Stimulated activated naive CD8-positive, alpha-beta T cell treated with anti-CD3 and anti-CD28 coated beads, Interleukin-15, Interleukin-2, amounts not matched to agents 100 ng/mL and 50 ng/mL, for 24 hours (primary cell): ENCODE measurements around the gene UGT1A6.

ENCODE experiments used
- H3K27ac Mint-ChIP-seq: one replicate; pipeline ENCODE4 v1.8.0; 2021; ENCODE audit warnings: mild to moderate bottlenecking, mixed read lengths
- H3K27me3 Mint-ChIP-seq: one replicate; pipeline ENCODE4 v1.8.0; 2021; ENCODE audit warnings: mixed read lengths
- H3K36me3 Mint-ChIP-seq: one replicate; pipeline ENCODE4 v1.8.0; 2021; ENCODE audit warnings: low read depth, mixed read lengths
- H3K4me1 Mint-ChIP-seq: one replicate; pipeline ENCODE4 v1.8.0; 2021; ENCODE audit warnings: low read depth, mixed read lengths
- H3K4me3 Mint-ChIP-seq: one replicate; pipeline ENCODE4 v1.8.0; 2021; ENCODE audit warnings: mild to moderate bottlenecking, mixed read lengths
- H3K9me3 Mint-ChIP-seq: one replicate; pipeline ENCODE4 v1.8.0; 2021; ENCODE audit warnings: mixed read lengths

The UGT1A6 gene

DNA sequence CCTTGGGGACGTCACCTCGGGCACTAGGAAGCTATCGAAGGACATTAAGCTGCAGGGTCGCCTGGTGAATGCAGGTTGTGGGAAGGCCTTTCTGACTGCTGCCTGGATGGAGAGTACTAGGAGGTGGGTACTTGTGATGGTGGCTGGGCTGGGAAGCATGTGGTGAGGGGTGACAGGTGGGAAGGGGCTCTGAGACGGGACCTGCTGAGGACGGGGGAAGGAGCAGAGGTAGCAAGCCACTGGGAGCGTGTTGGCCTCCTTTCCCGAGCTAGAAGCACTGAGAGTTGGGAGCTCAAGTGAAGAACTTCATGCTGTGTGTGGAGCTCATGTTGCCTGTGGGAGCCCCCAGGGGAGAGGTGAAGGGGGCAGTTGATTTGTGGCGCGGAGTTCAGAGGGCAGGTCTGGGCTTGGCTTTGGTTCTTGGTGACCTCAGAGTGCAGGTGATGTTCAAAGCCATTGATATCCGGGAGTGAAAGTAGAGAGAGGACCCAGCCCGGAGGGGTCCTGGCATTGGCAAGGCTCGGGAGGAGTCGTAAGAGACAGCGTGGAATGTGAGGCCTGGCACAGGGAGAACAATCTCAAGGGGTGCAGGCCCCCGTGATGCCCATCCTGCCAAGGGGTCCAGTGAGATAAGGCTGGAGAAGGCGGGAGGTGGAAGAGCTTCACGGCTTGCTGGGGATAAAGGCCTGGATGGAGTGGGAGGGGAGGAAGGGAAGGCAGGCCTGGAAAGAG lies 98.6 kb downstream of the UGT1A6 start:
- Mint-ChIP-seq H3K9me3 (peaks cover 2% of the 10 kb centered on the region), H3K4me1 (no peaks in the 10 kb centered on the region), H3K36me3 (no peaks in the 10 kb centered on the region), H3K27ac (no peak overlapping the region), H3K4me3 (no peak overlapping the region), H3K27me3 (peaks cover 2% of the 10 kb centered on the region)

DNA sequence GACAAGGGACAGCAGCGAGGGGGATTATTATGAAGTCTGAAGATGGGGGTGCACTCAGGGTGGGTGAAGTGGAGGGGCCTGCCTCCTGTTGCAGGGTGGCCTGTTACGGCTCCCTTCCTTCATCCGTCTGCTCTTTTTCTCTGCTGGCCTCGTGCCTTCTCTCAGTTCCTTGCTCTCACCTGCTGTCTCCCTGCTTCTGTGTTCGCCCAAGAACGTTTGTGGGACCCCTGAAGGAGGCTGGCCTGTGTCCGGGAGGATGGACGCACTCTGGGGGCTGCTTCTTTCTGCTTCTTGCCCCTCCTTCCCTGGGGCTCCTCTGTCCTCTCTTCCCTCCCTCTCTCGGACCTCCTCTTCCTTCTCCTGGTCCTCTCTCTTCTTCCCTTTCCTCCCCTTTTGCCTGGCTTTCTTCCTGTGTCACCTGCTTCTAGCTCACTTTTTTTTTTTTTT lies 99.2 kb downstream of the UGT1A6 start:
- Mint-ChIP-seq H3K27ac (no peak overlapping the region), H3K4me3 (no peak overlapping the region), H3K4me1 (no peaks in the 10 kb centered on the region), H3K36me3 (no peaks in the 10 kb centered on the region), H3K9me3 (no peaks in the 10 kb centered on the region), H3K27me3 (no peaks in the 10 kb centered on the region)

DNA sequence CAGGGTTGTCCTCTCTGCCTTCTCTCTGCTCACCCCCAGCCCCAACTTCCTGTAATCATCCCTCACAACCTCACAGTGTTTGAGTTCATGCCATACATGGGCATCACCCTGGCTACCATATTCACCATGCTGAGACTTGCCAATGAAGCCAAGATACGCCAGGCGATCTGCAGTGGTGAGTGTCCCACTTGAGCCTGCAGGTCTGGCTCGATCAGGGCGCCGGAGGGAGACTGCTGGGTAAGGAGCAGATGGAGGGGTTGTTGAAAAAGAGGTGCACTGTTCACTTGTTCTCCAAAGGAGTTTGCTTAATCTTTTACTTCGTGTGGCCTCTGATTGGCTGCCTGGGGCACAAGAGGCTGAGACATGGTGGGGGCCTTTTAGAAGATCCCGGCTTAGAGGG lies 100.0 kb downstream of the UGT1A6 start:
- Mint-ChIP-seq H3K27me3 (no peaks in the 10 kb centered on the region), H3K36me3 (no peaks in the 10 kb centered on the region), H3K27ac (no peak overlapping the region), H3K9me3 (no peaks in the 10 kb centered on the region), H3K4me1 (no peaks in the 10 kb centered on the region), H3K4me3 (no peak overlapping the region)

DNA sequence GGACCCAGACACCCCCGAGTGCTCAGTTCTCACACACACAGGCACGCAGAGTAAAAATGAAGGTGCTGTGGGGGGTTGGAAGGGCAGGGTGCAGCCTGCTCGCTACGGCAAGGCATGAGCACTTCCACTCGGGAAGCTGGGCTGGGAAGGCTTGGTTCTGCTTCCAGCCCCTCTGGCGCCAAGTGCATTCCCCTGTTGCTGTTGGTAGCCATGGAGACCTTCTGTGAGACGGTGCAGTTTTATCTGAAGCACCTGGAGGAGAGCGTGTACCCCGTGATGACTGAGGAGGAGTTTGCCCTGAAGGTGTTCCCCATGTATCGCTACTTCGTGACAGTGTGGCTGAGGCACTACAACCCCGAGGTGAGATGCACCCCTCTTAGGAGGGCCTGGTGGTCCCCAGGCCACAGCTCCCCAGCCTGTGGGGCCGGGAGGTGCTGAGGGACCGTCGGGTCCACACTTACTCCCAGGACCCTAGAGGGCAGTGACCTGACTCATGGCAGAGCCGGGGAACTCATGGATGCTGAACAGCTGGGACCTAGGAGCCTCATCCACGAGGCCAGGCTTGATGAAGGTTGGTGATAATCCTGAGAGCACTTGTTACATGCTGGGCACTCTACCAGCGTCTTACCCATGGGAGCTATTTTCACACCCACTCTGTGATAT lies 100.9 kb downstream of the UGT1A6 start:
- no peaks in the 10 kb centered on the region for H3K4me1 Mint-ChIP-seq
- H3K4me3 Mint-ChIP-seq = no peak overlapping the region
- no peaks in the 10 kb centered on the region for H3K36me3 Mint-ChIP-seq
- H3K27ac Mint-ChIP-seq = no peak overlapping the region
- H3K9me3 Mint-ChIP-seq = no peaks in the 10 kb centered on the region
- H3K27me3 Mint-ChIP-seq = no peaks in the 10 kb centered on the region

DNA sequence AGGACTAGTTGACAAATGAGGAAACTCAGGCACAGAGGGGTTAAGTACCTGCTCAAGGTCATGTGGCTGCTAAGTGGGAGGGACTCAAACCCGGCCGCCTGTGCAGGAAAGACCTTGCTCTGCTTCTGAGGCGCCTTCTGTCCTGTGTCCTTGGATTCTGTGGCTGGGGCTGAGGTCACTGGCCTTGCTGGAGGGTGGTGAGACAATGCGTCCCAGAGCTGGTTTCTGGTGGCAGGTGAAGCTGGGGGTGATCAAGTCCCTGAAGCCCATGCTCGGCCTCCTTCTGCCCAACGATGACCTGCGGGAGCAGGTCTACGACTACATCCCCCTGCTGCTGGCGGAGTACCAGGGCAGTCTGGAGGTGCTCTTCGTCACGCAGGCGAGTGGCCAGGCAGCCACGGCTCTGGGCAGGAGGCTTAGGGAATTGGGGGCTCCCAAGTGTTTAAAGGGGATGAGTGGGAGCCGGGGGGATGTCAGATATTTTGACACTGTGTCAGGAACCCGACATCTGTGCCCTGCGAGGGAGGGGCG lies 101.5 kb downstream of the UGT1A6 start:
- Mint-ChIP-seq H3K27me3 (no peaks in the 10 kb centered on the region), H3K36me3 (no peaks in the 10 kb centered on the region), H3K27ac (no peak overlapping the region), H3K9me3 (no peaks in the 10 kb centered on the region), H3K4me3 (no peak overlapping the region), H3K4me1 (no peaks in the 10 kb centered on the region)

DNA sequence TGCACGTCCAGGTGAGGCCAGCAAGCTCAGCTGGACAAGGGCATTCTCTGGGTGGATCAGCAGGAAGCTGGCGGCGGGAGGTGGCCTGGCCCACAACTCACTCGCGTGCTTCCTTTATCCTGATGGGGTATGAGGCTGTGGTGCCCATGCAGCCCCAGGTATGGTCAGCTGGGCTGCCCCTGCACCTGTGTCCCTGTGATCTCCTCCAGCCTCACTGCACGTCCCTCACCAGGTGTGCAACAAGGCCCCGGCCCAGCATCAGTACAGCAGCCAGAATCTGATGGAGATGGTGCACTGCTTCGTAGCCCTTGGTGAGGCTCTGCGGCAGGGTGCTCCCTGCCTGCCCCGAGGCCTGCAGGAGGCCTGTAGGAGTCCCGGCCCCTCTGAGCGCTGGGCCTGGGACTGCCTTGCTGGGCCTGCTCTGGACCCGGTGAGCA lies 103.1 kb downstream of the UGT1A6 start:
- Mint-ChIP-seq H3K4me3 (no peak overlapping the region), H3K27me3 (no peaks in the 10 kb centered on the region), H3K4me1 (no peaks in the 10 kb centered on the region), H3K36me3 (no peaks in the 10 kb centered on the region), H3K27ac (no peak overlapping the region), H3K9me3 (peaks cover 5% of the 10 kb centered on the region)

DNA sequence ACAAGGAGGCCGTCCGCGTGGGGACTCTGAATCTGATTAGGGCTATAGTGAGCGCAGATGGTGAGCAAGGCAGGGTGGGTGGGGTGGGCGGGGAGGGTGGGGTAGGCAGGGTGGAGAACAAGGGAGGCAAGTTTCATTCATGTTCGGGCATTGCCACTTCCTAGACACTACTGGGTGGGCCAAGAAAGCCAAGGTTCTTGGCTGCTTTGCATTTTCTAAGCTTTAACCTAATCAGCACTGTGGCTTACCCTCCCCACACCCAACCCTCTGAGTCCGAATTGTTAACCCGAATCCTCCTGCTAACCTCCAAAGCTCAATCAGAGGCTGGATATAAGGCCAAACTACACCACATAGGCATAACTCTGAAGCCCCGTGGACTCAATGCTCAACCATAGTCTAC lies 103.6 kb downstream of the UGT1A6 start:
- Mint-ChIP-seq H3K27ac (no peak overlapping the region), H3K36me3 (no peaks in the 10 kb centered on the region), H3K4me3 (no peak overlapping the region), H3K4me1 (no peaks in the 10 kb centered on the region), H3K27me3 (no peaks in the 10 kb centered on the region), H3K9me3 (peaks cover 5% of the 10 kb centered on the region)

DNA sequence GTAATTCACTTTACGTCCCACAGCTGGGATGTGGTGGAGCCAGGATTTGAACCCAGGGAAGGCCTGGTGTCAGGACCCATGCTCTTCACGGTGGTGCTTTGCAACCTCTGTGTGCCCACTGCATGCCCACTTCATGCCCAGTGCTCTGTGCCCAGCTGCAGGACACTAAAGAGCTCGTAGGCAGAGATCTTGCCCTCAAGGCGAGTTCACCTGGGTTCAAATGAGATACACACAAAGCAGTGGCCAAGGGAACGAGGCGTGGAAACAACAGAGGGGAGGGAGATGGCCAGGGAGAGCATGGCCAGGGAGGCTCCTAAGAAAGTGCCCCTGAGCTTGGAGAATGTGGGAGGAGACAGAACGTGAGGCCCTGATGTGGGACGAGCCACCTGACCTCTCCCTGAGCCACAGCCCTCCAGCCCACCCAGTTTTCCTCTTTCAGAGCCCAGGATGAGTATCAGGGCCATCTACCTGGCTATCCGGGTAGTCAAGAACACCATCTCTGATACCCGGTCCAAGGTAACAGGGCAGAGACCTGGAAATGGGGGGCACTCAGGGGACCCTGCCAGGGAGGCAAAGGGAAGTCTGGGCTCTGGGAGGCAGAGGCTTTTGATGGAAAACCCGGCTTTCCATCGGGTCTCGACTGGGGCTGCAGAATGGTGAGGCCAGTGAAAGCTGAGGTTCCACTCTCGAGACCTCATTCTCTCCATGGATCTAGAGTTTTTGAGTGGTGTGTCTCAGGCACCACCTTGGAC lies 105.8 kb downstream of the UGT1A6 start:
- H3K27ac Mint-ChIP-seq = no peak overlapping the region
- no peaks in the 10 kb centered on the region for H3K27me3 Mint-ChIP-seq
- no peak overlapping the region for H3K4me3 Mint-ChIP-seq
- no peaks in the 10 kb centered on the region for H3K36me3 Mint-ChIP-seq
- H3K9me3 Mint-ChIP-seq = peaks cover 5% of the 10 kb centered on the region
- no peaks in the 10 kb centered on the region for H3K4me1 Mint-ChIP-seq

DNA sequence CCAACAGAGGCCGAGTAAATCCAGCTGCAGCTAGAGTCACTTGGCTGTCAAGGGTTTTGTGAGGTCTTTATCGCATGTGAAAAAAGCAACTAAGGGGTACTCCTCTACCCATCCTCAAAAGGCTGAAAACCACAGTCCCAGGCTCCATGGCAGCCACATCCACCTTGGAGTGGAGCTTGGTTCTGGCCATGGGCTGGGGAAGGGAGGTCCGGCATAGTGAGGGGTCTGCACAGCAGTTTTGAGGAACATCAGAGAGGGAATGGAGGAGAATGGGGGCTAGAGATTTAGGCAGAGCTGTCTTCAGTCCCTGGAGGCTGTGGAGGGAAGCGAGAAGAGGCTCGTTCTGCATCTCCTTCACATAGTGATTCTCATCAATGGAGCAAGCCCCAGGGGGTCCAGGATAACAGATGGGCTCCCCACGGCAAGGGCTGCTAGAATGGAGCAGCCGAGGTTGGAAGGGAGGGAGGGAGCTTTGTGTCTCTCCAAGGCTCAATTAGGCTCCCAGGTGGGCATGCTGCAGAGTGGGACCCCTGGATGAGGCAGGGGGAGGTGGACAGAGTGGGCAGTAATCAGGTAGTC lies 106.5 kb downstream of the UGT1A6 start:
- Mint-ChIP-seq H3K27ac (no peak overlapping the region), H3K36me3 (no peaks in the 10 kb centered on the region), H3K4me1 (no peaks in the 10 kb centered on the region)

DNA sequence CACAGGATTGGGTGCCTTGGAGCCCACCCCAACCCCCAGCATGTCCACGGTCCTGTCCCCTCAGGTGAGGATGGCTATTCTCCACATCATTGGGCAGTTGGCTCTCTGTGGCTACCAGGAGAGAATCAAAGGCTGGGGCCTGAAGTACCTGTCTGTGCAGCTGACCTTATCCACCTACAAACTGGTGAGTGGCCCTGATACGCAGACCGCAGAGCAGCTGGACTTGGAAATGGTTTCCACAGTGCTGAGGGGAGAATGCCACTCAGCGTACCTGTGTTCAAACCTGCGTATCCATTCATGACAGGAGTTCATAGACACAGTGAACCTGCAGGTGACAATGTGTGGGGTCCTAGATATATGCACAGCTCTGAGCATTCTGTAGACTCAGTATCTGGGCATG lies 107.0 kb downstream of the UGT1A6 start:
- H3K9me3 Mint-ChIP-seq = peaks cover 5% of the 10 kb centered on the region
- peaks cover 3% of the 10 kb centered on the region for H3K27me3 Mint-ChIP-seq
- H3K27ac Mint-ChIP-seq = no peak overlapping the region
- H3K4me3 Mint-ChIP-seq = no peak overlapping the region
- H3K36me3 Mint-ChIP-seq = no peaks in the 10 kb centered on the region
- H3K4me1 Mint-ChIP-seq = no peaks in the 10 kb centered on the region

More for the DNA sequence above, 106.5 kb downstream of the UGT1A6 start:
- peaks cover under 1% of the 10 kb centered on the region for H3K27me3 Mint-ChIP-seq
- no peak overlapping the region for H3K4me3 Mint-ChIP-seq
- peaks cover 5% of the 10 kb centered on the region for H3K9me3 Mint-ChIP-seq

DNA sequence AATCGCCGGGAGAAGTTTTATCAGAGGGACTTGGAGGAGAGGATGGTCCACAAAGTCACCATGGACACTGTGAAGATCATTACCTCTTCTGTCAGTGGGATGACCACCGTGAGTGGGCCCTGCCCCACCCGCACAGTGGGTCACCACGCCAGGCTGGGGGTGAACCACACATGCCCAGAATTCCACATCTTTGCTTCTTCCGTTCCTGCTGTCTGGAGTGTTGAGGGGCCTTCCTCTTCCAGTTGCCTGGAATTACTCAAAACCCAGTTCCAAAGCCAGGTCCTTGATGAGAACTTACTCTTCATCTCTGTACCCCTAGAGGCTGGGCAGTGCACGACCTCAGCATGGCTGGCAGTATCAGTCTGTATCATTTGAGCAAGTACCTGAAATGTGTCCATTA lies 107.5 kb downstream of the UGT1A6 start:
- H3K36me3 Mint-ChIP-seq = no peaks in the 10 kb centered on the region
- H3K4me3 Mint-ChIP-seq = no peak overlapping the region
- H3K27me3 Mint-ChIP-seq = peaks cover 3% of the 10 kb centered on the region
- peaks cover 5% of the 10 kb centered on the region for H3K9me3 Mint-ChIP-seq
- H3K27ac Mint-ChIP-seq = no peak overlapping the region
- H3K4me1 Mint-ChIP-seq = no peaks in the 10 kb centered on the region

DNA sequence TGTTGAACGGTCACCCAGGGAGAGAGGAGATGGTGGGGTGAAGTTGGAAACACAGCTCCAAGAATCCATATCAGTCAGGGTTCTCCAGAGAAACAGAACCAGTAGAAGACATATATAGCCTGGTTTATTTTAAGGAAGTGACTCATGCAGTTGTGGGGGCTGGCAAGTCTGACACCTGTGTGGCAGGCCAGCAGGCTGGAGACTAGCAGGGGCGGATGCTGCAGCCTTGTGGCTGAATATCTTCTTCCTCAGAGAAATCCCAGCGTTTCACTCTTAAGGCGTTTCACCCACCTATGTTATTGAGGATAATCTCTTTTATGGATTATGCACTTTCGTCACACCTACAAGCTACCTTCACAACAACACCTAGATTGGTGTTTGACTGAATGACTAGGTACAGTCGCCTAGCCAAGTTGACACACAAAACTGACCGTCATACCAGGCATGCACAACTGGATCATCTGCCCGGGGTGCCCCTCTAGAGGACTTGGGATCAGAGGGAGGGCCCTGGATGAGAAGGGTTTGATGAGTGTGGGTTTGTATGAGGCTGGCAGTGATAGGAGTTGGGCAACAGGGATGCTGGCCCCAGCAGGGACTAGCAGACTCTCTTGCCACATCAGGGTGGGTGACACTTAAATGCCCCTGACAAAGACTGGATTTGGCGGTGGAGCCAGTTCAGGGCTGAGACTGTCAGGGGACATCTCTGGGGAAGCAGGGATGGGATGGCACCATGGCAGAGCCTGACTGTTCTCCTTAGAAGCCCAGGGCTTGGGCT lies 108.9 kb downstream of the UGT1A6 start:
- H3K27ac Mint-ChIP-seq = no peak overlapping the region
- no peaks in the 10 kb centered on the region for H3K36me3 Mint-ChIP-seq
- H3K4me3 Mint-ChIP-seq = no peak overlapping the region
- H3K4me1 Mint-ChIP-seq = no peaks in the 10 kb centered on the region
- peaks cover 3% of the 10 kb centered on the region for H3K27me3 Mint-ChIP-seq
- peaks cover 5% of the 10 kb centered on the region for H3K9me3 Mint-ChIP-seq

DNA sequence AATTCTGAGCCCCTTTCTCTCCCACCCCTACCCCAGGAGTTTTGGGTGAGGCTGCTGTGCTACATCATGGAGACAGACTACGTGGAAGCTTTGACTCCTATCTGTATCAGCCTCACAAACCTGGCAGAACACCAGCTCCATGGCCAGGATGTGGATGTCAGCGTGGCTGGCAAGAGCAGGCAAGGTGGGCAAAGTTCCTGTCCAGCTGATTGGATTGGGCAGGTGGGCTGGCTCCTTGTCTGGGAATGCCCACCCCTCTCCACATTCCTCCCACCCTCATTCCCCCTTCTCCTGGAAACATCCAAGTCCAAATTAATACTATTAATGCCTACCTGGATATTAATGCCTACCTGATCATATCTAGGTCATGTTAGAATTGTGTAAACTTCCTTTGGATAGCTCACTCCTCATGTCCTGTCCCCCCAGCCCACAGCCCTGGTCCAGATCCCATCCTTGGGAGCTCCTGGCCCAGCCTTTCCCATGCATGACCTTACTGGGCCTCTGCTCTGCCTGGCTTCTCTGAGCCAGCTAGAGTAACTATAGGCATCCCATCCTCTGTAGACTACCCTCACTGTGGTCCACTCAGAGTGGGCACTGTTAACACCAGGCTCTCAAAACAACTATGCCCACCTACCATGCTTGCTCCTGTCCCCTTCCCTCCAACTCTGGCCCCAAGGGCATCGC lies 109.6 kb downstream of the UGT1A6 start:
- H3K4me3 Mint-ChIP-seq = no peak overlapping the region
- no peaks in the 10 kb centered on the region for H3K4me1 Mint-ChIP-seq
- H3K36me3 Mint-ChIP-seq = no peaks in the 10 kb centered on the region
- peaks cover 5% of the 10 kb centered on the region for H3K9me3 Mint-ChIP-seq
- H3K27ac Mint-ChIP-seq = no peak overlapping the region
- peaks cover 3% of the 10 kb centered on the region for H3K27me3 Mint-ChIP-seq
